T-cell (primary cell): ENCODE data around the gene TTN. TPM values are rescaled to one million over a fixed set of nuclear protein-coding genes. Genes with fewer than 3 reads are reported as not detected.
A peak's percentile ranks its signal among the peaks of the same experiment; 100 is the strongest.

Source experiments
- ATAC-seq, 4 experiments: fragments of 200-7000 bp in 3 of 4; fragments of 150-1000 bp in 1 of 4; cut with Tn5 transposase; replicated peaks in 1 of 4; 1 replicate in 3 of 4; 2 replicates in 1 of 4; pipeline ENCODE4 v1.10.0; 2021; ENCODE audit warnings: moderate library complexity in 3 of 4, mild to moderate bottlenecking in 2 of 4, moderate number of reproducible peaks in 1 of 4
- CTCF ChIA-PET, 2 donors: fragments of 300-600 bp; sonication (Branson Sonifier 250); formaldehyde crosslinking; loops; one replicate each; lab custom pipeline; 2022; ENCODE audit warnings: antibody characterized with exemption in 2 of 2; lab: Charles Lee
- POLR2A ChIA-PET, 2 donors: fragments of 300-600 bp; sonication (Branson Sonifier 250); formaldehyde crosslinking; loops; one replicate each; lab custom pipeline; 2022; ENCODE audit warnings: antibody characterized with exemption in 2 of 2; lab: Charles Lee
- DNase-seq, 35 experiments: peaks; one replicate each; pipeline versions ENCODE4 v3.0.0 to v3.0.0-alpha.2; 2013 to 2023
- H3K27ac ChIP-seq: one replicate; pipeline ENCODE4 v1.5.1; 2013; ENCODE audit warnings: low read length
- H3K27me3 ChIP-seq, 2 experiments: replicated peaks in 1 of 2; 1 replicate in 1 of 2; 2 replicates in 1 of 2; pipeline versions ENCODE4 v1.6.1 to v1.7.0; 2013; ENCODE audit warnings: low read length in 1 of 2, mixed read lengths in 1 of 2; ENCODE audit not compliant: control insufficient read depth in 2 of 2, insufficient read depth in 2 of 2; ENCODE audit errors: extremely low read depth in 1 of 2
- H3K36me3 ChIP-seq, 2 donors: 1 replicate in 1 of 2; 2 replicates in 1 of 2; pipeline versions ENCODE4 v1.6.1 to v1.7.0; 2013; ENCODE audit warnings: low read length in 1 of 2; ENCODE audit not compliant: control insufficient read depth in 2 of 2, insufficient read depth in 1 of 2; ENCODE audit errors: extremely low read depth in 1 of 2
- H3K4me1 ChIP-seq, 2 experiments: 1 replicate in 1 of 2; 2 replicates in 1 of 2; pipeline versions ENCODE4 v1.6.1 to v1.7.0; 2013; ENCODE audit warnings: low read length in 2 of 2, mixed read lengths in 1 of 2; ENCODE audit not compliant: insufficient read depth in 2 of 2, control insufficient read depth in 1 of 2; ENCODE audit errors: extremely low read depth in 1 of 2
- H3K4me3 ChIP-seq, 2 donors: 1 replicate in 1 of 2; 2 replicates in 1 of 2; pipeline versions ENCODE4 v1.5.1 to v1.7.0; 2013; ENCODE audit warnings: mild to moderate bottlenecking in 2 of 2, low read length in 1 of 2, moderate library complexity in 1 of 2; ENCODE audit not compliant: control insufficient read depth in 1 of 2; ENCODE audit errors: extremely low read depth in 1 of 2
- H3K9me3 ChIP-seq: 2 replicates; pipeline ENCODE4 v1.7.0; 2013
- H3K27ac Mint-ChIP-seq, 2 donors: one replicate each; pipeline ENCODE4 v1.8.0; 2020 to 2021; ENCODE audit warnings: mild to moderate bottlenecking in 2 of 2, mixed read lengths in 2 of 2
- H3K27me3 Mint-ChIP-seq, 2 donors: one replicate each; pipeline ENCODE4 v1.8.0; 2021 to 2022; ENCODE audit warnings: mixed read lengths in 2 of 2
- H3K36me3 Mint-ChIP-seq: one replicate; pipeline ENCODE4 v1.8.0; 2021; ENCODE audit warnings: mixed read lengths
- H3K4me1 Mint-ChIP-seq, 3 donors: one replicate each; pipeline ENCODE4 v1.8.0; 2020 to 2022; ENCODE audit warnings: mixed read lengths in 3 of 3, mild to moderate bottlenecking in 1 of 3
- H3K4me3 Mint-ChIP-seq, 3 donors: one replicate each; pipeline ENCODE4 v1.8.0; 2020 to 2022; ENCODE audit warnings: mild to moderate bottlenecking in 3 of 3, mixed read lengths in 3 of 3, moderate library complexity in 3 of 3
- H3K9me3 Mint-ChIP-seq, 3 donors: one replicate each; pipeline ENCODE4 v1.8.0; 2020 to 2022; ENCODE audit warnings: mixed read lengths in 3 of 3
- WGBS: methylation state at CpG from one replicate; pipeline ENCODE4 v1.1.5; 2013; ENCODE audit warnings: missing lambda C conversion rate; ENCODE audit not compliant: insufficient coverage; 5-methylcytosine and 5-hydroxymethylcytosine counted together
- total RNA-seq, 35 experiments: library from RNA in 6 of 35; stranded (reverse) in 6 of 35; fragments of 120-200 nt in 1 of 35; gene quantifications; one replicate each; pipeline versions ENCODE4 v1.2.1 to v1.2.4 and lab custom pipeline; 2013 to 2026

TTN gene
- total RNA-seq, 5 donors from 2014 or later (not counting 1 experiment from before 2014, with no cell fraction given), result 14.3 to 49.2 (median 15.7) TPM

- H3K4me1 ChIP-seq, result no peaks in the 10 kb centered on the region
- no peaks in the 10 kb centered on the region for H3K27me3 ChIP-seq
- Mint-ChIP-seq H3K27me3 (no peaks in the 10 kb centered on the region), H3K4me3 (no peak overlapping the region), H3K9me3 (peaks cover 0 to 9% (median 0%) of the 10 kb centered on the region in 3 donors), H3K4me1 (peaks cover 14 to 20% (median 18%) of the 10 kb centered on the region in 3 donors), H3K36me3 (peaks cover 36% of the 10 kb centered on the region), H3K27ac (peak overlapping the region; percentile 23 to 78)
- no peaks in the 10 kb centered on the region for H3K9me3 ChIP-seq
- ChIA-PET CTCF (interaction anchor here in 1 of 2 donors (0.5 kb wide), 1 partner anchor 385 kb away, joined by 3 read pairs; no protein-coding TSS in a partner anchor), POLR2A (no interaction called here)
- H3K27ac ChIP-seq, result no peak overlapping the region
- no peak overlapping the region for H3K4me3 ChIP-seq
- H3K36me3 ChIP-seq, result peaks cover 3% of the 10 kb centered on the region in 2 donors
- no peak for DNase-seq
- WGBS, result no CpG with 5 or more reads among the region's 3 CpGs
- ATAC-seq, result no peak
Measured at GRCh38 chr2:178829981-178830380, 22.8 kb upstream of the TTN start.

GRCh38 chr2:178829299-178829960 lies 22.2 kb upstream of the TTN start:
- no CpG with 5 or more reads among the region's 3 CpGs for WGBS
- H3K9me3 ChIP-seq, result no peaks in the 10 kb centered on the region
- Mint-ChIP-seq H3K36me3 (peaks cover 36% of the 10 kb centered on the region), H3K9me3 (peaks cover 0 to 9% (median 0%) of the 10 kb centered on the region in 3 donors), H3K27ac (peak overlapping the region; percentile 23 to 78), H3K4me3 (peak overlapping the region in 1 of 3 donors; percentile 36), H3K27me3 (no peaks in the 10 kb centered on the region), H3K4me1 (peaks cover 14 to 20% (median 18%) of the 10 kb centered on the region in 3 donors)
- H3K27ac ChIP-seq, result no peak overlapping the region
- no peak overlapping the region for H3K4me3 ChIP-seq
- ATAC-seq (peak; percentile 55 to 86 (median 66)), DNase-seq (peak in 10 of 35 experiments; percentile 3 to 27 (median 5))
- POLR2A ChIA-PET, result no interaction called here
- CTCF ChIA-PET, result interaction anchor here in 1 of 2 donors (0.5 kb wide), 1 partner anchor 385 kb away, joined by 3 read pairs; no protein-coding TSS in a partner anchor
- no peaks in the 10 kb centered on the region for H3K27me3 ChIP-seq
- H3K36me3 ChIP-seq, result peaks cover 3% of the 10 kb centered on the region in 2 donors
- no peaks in the 10 kb centered on the region for H3K4me1 ChIP-seq

- H3K27ac Mint-ChIP-seq, result no peak overlapping the region
- peaks cover 0 to 9% (median 0%) of the 10 kb centered on the region in 3 donors for H3K9me3 Mint-ChIP-seq
- POLR2A ChIA-PET, result no interaction called here
- peaks cover 31% of the 10 kb centered on the region for H3K36me3 Mint-ChIP-seq
- Histone ChIP-seq H3K4me3 (no peak overlapping the region), H3K9me3 (no peaks in the 10 kb centered on the region), H3K27ac (no peak overlapping the region), H3K36me3 (peaks cover 0 to 3% of the 10 kb centered on the region in 2 donors), H3K27me3 (no peaks in the 10 kb centered on the region), H3K4me1 (no peaks in the 10 kb centered on the region)
- 86% methylated on average over 2 of the region's 4 CpGs for WGBS
- no peak for DNase-seq
- peaks cover 14 to 20% (median 18%) of the 10 kb centered on the region in 3 donors for H3K4me1 Mint-ChIP-seq
- CTCF ChIA-PET, result no interaction called here
- ATAC-seq, result no peak
- no peak overlapping the region for H3K4me3 Mint-ChIP-seq
- H3K27me3 Mint-ChIP-seq, result no peaks in the 10 kb centered on the region
Measured at GRCh38 chr2:178828486-178828881, 21.3 kb upstream of the TTN start.

GRCh38 chr2:178827739-178828485 lies 20.7 kb upstream of the TTN start:
- Mint-ChIP-seq H3K4me3 (no peak overlapping the region), H3K27ac (no peak overlapping the region)
- 92% methylated on average over 8 of the region's 9 CpGs for WGBS

GRCh38 chr2:178827111-178827510 lies 19.9 kb upstream of the TTN start:
- ChIA-PET CTCF (no interaction called here), POLR2A (interaction anchor here in 1 of 2 donors (0.6 kb wide), 1 partner anchor 278 kb away, joined by 3 read pairs; no protein-coding TSS in a partner anchor)
- no peak overlapping the region for H3K27ac ChIP-seq
- WGBS, result no CpG with 5 or more reads among the region's 1 CpG
- no peaks in the 10 kb centered on the region for H3K9me3 ChIP-seq
- H3K36me3 Mint-ChIP-seq, result peaks cover 23% of the 10 kb centered on the region
- peaks cover 14 to 20% (median 18%) of the 10 kb centered on the region in 3 donors for H3K4me1 Mint-ChIP-seq
- H3K9me3 Mint-ChIP-seq, result peaks cover 0 to 9% (median 0%) of the 10 kb centered on the region in 3 donors
- H3K4me3 ChIP-seq, result no peak overlapping the region
- DNase-seq (no peak), ATAC-seq (no peak)
- H3K27me3 Mint-ChIP-seq, result no peaks in the 10 kb centered on the region
- H3K27me3 ChIP-seq, result no peaks in the 10 kb centered on the region
- H3K4me3 Mint-ChIP-seq, result no peak overlapping the region
- no peak overlapping the region for H3K27ac Mint-ChIP-seq
- H3K36me3 ChIP-seq, result peaks cover 0 to 3% of the 10 kb centered on the region in 2 donors
- H3K4me1 ChIP-seq, result no peaks in the 10 kb centered on the region

More at GRCh38 chr2:178827739-178828485, 20.7 kb upstream of the TTN start:
- Mint-ChIP-seq H3K4me1 (peaks cover 14 to 20% (median 18%) of the 10 kb centered on the region in 3 donors), H3K9me3 (peaks cover 0 to 9% (median 0%) of the 10 kb centered on the region in 3 donors), H3K27me3 (no peaks in the 10 kb centered on the region), H3K36me3 (peaks cover 27% of the 10 kb centered on the region)
- Histone ChIP-seq H3K27me3 (no peaks in the 10 kb centered on the region), H3K27ac (no peak overlapping the region), H3K4me3 (no peak overlapping the region), H3K36me3 (peaks cover 0 to 3% of the 10 kb centered on the region in 2 donors), H3K4me1 (no peaks in the 10 kb centered on the region), H3K9me3 (no peaks in the 10 kb centered on the region)
- no peak for DNase-seq
- CTCF ChIA-PET, result no interaction called here
- no peak for ATAC-seq
- POLR2A ChIA-PET, result no interaction called here

- ChIA-PET CTCF (no interaction called here), POLR2A (no interaction called here)
- Mint-ChIP-seq H3K27me3 (no peaks in the 10 kb centered on the region), H3K36me3 (peaks cover 23% of the 10 kb centered on the region), H3K4me1 (peaks cover 14 to 20% (median 16%) of the 10 kb centered on the region in 3 donors), H3K4me3 (no peak overlapping the region), H3K27ac (no peak overlapping the region), H3K9me3 (peaks cover 0 to 9% (median 0%) of the 10 kb centered on the region in 3 donors)
- Histone ChIP-seq H3K9me3 (no peaks in the 10 kb centered on the region), H3K27ac (no peak overlapping the region), H3K27me3 (no peaks in the 10 kb centered on the region), H3K4me1 (no peaks in the 10 kb centered on the region), H3K36me3 (no peaks in the 10 kb centered on the region), H3K4me3 (no peak overlapping the region)
- no peak for ATAC-seq
- no CpG with 5 or more reads among the region's 1 CpG for WGBS
- DNase-seq, result no peak
Measured at GRCh38 chr2:178825183-178825582, 18.0 kb upstream of the TTN start.
